GM04504 (cell line): ENCODE results near the gene NTSR1.
A peak's percentile ranks its signal among the peaks of the same experiment; 100 is the strongest.

ENCODE experiments used
- DNase-seq: peaks from one replicate; pipeline ENCODE4 v3.0.0-alpha.2; 2012; ENCODE audit warnings: low read depth

NTSR1 gene

DNA sequence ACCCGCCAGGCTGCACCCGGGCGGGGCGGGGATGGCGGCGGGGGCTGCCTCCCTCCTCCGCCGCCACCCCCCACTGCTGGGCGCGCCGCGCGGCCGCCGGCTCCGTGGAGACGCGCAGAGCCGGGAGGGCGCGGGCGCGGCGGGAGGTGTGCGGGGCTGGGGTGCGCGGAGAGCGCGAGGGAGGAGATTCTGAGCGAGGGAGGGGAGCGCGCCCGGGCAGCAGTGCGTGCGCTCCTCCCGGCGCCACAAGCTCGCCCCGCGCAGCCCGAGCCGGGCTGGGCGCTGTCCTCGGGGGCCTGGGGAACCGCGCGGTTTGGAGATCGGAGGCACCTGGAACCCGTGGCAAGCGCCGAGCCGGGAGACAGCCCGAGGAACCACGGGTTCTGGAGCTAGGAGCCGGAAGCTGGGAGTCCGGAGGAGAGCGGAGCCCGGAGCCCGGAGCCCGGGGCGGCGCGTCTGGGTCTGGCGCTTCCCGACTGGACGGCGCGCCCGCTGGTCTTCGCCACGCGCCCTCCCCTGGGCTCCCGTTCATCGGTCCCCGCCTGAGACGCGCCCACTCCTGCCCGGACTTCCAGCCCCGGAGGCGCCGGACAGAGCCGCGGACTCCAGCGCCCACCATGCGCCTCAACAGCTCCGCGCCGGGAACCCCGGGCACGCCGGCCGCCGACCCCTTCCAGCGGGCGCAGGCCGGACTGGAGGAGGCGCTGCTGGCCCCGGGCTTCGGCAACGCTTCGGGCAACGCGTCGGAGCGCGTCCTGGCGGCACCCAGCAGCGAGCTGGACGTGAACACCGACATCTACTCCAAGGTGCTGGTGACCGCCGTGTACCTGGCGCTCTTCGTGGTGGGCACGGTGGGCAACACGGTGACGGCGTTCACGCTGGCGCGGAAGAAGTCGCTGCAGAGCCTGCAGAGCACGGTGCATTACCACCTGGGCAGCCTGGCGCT, at the start of gene NTSR1:
Gene NTSR1 (plus strand): TSS at position 246 of the 946 bp plus-strand sequence. CDS start 372 bp downstream, at position 618.
- no peak for DNase-seq

DNA sequence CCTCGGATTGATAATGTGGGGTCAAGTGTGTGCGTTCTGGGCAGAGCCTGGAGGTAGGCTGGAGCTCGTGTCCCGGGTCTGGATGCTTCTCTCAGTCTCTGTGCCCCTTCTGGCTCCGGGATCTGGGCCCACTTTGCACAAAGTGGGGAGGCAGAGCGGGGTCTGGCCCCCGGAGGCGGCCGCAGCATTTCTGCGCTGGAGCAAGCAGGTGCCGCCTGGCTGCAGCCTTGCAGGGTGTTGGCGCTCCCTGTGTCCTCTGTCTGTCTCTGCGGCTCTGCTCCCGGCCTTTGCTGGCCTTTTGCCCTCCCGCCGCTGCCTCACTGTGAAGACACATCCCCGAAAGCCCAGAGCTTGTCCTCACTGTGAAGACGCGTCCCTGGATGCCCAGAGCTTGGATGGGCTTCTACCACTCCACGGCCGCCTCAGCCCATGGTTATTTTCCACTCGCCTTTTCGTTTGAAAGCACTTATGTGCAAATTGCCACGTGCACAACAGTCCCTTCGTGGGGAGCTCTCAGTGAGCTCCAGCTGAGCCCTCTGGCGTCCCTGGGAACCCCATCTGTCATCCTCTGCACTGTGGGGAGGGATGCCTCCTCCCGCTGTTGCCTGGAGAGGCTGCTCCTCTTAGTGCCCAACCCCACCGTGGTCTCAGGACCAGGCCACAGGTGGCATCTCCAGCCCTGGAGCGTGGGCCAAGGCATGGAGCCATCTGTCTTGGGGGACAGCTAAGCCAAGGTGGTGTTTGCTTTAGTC, 49.0 kb upstream of the NTSR1 start:
- DNase-seq: no peak

GRCh38 chr20:62660240-62660615, 48.4 kb upstream of the NTSR1 start:
- DNase-seq: no peak

- DNase-seq: no peak
Observed at GRCh38 chr20:62660768-62661167, 47.9 kb upstream of the NTSR1 start.

DNA sequence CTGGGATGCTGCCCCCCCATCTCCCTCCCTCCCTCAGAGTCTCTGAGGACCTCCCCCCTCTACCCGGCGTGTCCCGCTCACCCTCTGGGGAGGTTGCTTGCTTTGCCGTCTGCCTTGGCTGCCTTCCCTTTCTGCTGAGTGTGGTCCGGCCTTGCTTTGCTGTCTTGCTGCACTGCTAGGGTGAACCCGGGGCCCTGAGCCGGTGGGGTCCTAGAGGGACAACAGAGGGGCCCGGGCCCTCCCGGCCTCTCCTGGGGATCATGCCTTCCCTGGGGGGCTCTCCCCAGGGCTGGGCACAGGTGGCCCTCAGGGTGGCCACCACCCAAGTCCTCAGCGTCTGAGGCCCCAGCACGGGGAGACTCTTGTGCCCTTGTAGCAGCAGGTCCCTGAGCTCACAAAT, 47.0 kb upstream of the NTSR1 start:
- DNase-seq: no peak

GRCh38 chr20:62662422-62662821, 46.2 kb upstream of the NTSR1 start:
- DNase-seq: peak; percentile 80

- DNase-seq: no peak
Observed at GRCh38 chr20:62663145-62664018, 45.3 kb upstream of the NTSR1 start.

DNA sequence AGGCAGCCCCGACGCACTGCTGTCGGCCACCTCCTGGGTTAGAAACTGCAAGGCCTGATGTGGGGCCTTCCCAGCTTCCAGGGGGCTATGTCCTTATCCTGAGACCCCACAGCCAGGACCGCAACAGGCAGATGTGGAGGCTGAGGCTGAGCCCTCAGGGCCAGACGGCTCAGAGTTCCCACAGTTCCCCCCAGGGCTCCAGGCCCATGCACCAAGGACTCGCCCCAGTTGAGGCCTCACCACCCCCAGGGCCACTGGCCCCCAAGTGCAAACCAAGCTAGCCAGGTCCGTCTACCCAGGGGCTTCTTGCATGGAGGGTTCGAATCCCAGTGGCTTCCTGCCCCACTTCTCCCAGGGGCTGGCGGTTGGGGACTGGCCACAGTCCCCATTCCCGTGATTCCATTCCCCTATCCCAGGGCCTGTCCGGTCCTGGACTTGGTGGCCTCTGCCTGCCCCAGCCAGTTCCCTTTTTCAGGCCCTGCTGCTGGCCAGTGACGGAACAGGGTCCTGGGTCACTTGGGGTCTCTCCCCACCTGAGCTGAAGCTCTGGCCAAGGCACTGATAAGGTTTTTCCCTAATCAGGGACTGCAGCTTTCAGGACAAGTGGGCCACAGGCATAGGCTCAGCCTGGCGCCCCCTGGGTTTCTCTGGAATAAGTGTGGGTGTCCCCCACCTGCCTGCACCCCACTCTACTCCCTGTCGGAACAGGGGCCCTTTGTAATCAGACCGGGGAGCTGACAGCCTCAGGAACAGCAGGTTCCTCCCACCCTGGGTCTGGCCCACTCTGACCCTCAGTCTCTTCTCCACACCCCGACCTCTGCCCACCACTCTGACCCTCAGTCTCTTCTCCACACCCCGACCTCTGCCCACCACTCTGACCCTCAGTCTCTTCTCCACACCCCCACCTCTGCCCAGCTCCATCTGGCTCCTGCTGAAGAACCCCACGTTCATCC, 44.3 kb upstream of the NTSR1 start:
- no peak for DNase-seq

DNA sequence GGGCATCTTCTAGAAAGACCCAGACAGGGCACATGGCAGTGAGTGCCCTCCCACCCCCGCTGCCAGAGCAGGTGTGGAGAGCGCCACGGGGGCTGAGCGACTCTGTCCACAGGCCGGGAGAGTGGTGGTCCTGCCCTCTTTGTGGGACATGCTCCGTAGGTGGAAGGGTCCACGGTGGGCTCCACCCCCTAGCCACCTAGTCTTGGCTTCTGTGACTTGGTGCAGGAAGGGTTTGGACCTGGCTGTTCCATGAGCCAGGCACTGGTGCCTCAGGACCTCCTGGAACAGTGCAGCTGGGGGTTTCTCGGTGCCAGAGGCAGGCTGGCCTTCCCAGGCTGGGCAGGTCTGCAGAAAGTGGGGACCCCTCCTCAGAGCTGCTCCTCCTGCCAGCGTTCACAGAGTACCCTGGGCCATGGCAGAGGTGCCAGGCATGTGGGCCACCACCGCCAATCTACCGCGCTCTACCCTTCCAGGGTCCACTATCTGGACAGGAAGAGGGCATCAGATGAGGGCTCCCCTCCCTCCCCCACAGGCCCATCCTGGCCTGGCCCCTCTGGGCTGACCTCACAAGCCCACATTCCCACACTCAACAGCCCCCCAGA, 43.4 kb upstream of the NTSR1 start:
- no peak for DNase-seq

GRCh38 chr20:62665826-62666735, 42.6 kb upstream of the NTSR1 start:
- DNase-seq: no peak

- DNase-seq: no peak
Observed at GRCh38 chr20:62666736-62667529, 41.7 kb upstream of the NTSR1 start.

DNA sequence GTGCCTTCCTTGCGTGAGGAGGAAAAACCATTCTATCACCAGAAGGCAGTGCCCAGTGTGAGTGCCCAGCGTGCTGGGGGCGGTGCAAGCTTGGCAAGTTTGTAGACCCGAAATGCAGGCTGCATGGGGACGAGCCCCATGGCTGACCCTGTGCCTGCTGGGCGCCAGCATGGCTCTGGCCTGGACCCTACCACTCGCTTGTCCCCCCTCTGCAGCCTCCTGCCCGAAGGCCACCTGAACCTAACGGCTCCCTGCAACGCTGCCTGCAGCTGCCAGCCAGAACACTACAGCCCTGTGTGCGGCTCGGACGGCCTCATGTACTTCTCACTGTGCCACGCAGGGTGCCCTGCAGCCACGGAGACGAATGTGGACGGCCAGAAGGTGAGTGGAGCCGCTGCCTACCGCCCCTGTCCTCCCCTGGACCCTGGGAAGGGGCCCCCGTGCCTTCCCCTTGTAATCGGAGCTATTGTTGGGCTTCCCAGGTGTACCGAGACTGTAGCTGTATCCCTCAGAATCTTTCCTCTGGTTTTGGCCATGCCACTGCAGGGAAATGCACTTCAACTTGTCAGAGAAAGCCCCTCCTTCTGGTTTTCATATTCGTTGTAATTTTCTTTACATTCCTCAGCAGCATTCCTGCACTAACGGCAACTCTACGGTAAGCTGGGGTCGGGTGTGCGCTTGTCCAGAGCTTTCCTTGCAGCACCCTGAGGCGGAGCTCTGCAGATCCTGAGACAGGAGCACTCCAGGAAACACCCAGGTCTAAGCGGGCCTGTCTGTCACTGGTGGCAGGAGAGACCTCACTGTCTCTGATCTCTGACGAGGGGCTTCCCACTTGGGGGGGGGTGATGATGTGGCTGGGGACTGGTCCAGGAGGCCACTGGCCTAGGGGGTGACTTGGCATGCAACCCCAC, 40.9 kb upstream of the NTSR1 start:
- no peak for DNase-seq

DNA sequence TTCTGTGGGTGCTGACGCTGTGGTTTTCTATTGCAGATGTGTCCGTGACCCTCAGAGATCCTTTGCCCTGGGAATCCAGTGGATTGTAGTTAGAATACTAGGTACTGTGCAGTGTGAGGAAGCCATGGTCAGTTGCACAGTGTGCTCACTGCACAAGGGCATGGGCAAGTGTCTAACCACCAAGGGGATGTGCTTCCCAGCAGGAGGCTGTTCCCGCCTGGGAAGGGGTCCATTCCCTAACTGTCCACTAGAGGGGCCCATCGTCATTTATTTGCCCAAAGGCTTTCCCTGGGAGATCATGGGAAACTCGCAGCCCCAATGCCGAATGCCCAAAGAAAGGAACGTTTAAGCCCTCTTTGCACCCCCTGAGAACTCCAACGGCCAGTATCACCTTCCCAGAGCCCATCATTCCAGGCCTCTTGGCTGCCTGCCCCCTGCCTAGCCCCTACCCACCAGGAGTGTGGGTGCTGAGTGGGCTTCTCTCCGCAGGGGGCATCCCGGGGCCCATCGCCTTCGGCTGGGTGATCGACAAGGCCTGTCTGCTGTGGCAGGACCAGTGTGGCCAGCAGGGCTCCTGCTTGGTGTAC, 40.1 kb upstream of the NTSR1 start:
- DNase-seq: peak; percentile 50

GRCh38 chr20:62669249-62669648, 39.4 kb upstream of the NTSR1 start:
- DNase-seq: no peak

- no peak for DNase-seq
Observed at GRCh38 chr20:62670156-62670555, 38.5 kb upstream of the NTSR1 start.

- no peak for DNase-seq
Observed at GRCh38 chr20:62670998-62671397, 37.6 kb upstream of the NTSR1 start.

DNA sequence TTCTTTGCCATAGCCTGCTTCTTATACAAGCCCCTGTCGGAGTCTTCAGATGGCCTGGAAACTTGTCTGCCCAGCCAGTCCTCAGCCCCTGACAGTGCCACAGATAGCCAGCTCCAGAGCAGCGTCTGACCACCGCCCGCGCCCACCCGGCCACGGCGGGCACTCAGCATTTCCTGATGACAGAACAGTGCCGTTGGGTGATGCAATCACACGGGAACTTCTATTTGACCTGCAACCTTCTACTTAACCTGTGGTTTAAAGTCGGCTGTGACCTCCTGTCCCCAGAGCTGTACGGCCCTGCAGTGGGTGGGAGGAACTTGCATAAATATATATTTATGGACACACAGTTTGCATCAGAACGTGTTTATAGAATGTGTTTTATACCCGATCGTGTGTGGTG, 36.9 kb upstream of the NTSR1 start:
- no peak for DNase-seq
